ENCODE results near the gene BNC2. TPM values are rescaled to one million over a fixed set of nuclear protein-coding genes. Genes with fewer than 3 reads are reported as not detected.

Gene BNC2
- total RNA-seq, 1 experiment from 2014 or later: 2.9 TPM

DNA sequence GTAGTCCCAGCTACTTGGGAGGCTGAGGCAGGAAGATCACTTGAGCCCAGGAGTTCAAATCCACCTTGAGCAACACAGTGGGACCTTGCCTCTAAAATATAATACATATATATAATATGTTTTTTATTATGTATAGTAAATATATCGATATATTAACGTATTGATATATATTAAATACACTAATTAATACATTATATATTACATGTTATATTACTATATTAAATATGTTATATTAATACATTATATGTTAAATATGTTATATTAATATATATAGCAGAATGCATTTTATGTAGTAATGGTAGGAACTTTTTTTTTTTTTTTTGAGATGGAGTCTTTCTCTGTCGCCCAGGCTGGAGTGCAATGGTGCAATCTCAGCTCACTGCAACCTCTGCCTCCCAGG is 18.1 kb upstream of the BNC2 start:
- Histone ChIP-seq H3K4me2 (no peak overlapping the region), H3F3A (ENCODE audit: insufficient read depth, low read depth) (no peaks in the 10 kb centered on the region), H3K27ac (no peak overlapping the region), H3K4me3 (no peak overlapping the region), H3K4me1 (replicated peaks; ENCODE audit: insufficient read depth) (no peaks in the 10 kb centered on the region), H3K9me3 (ENCODE audit: insufficient read depth, low read depth) (no peaks in the 10 kb centered on the region), H4K20me1 (ENCODE audit: insufficient read depth) (no peaks in the 10 kb centered on the region), H3K79me2 (ENCODE audit: low read depth) (no peaks in the 10 kb centered on the region), H3K27me3 (ENCODE audit: insufficient read depth, low read depth) (no peaks in the 10 kb centered on the region), H3K9me2 (ENCODE audit: insufficient read depth) (no peaks in the 10 kb centered on the region), H3K36me3 (ENCODE audit: low read depth) (no peaks in the 10 kb centered on the region), H2AFZ (no peak overlapping the region)
- no TSS peak for BruUV-seq (replicated peaks)
- CTCF ChIA-PET: no interaction called here
- POLR2A ChIA-PET (ENCODE audit: unreplicated experiment): no interaction called here
- DNase-seq: no peak
- no peak for TF ChIP-seq EZH2 (IDR thresholded peaks at IDR 0.05; ENCODE audit: low read depth)
- TF ChIP-seq, protein P1, sequence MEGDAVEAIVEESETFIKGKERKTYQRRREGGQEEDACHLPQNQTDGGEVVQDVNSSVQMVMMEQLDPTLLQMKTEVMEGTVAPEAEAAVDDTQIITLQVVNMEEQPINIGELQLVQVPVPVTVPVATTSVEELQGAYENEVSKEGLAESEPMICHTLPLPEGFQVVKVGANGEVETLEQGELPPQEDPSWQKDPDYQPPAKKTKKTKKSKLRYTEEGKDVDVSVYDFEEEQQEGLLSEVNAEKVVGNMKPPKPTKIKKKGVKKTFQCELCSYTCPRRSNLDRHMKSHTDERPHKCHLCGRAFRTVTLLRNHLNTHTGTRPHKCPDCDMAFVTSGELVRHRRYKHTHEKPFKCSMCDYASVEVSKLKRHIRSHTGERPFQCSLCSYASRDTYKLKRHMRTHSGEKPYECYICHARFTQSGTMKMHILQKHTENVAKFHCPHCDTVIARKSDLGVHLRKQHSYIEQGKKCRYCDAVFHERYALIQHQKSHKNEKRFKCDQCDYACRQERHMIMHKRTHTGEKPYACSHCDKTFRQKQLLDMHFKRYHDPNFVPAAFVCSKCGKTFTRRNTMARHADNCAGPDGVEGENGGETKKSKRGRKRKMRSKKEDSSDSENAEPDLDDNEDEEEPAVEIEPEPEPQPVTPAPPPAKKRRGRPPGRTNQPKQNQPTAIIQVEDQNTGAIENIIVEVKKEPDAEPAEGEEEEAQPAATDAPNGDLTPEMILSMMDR (conservative IDR thresholded peaks at IDR 0.05): no peak
- intact Hi-C loops (cut with micrococcal nuclease; ENCODE audit: unreplicated experiment): no loop called here

DNA sequence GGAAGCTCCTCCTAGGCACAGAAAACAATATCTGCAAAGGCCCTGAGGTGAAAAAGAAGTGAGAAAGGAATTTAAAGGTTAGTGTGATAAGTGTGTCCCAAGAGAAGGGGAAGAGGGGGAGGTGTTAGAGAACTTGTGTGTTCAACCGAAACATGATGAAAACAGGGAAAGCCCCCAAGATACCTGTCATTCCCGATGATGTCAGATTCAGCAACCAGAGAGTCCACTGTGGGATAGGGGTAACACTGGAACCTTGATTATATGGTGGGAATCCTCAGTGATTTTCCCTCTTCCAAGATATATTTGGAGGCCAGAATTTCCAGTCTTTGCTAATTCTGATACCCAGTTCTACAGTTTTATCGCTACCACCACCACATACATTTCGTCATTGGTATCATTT is 15.5 kb upstream of the BNC2 start:
- Histone ChIP-seq H3F3A (ENCODE audit: insufficient read depth, low read depth) (no peaks in the 10 kb centered on the region), H3K27me3 (ENCODE audit: insufficient read depth, low read depth) (no peaks in the 10 kb centered on the region), H4K20me1 (ENCODE audit: insufficient read depth) (no peaks in the 10 kb centered on the region), H3K4me3 (no peak overlapping the region), H3K4me1 (replicated peaks; ENCODE audit: insufficient read depth) (no peaks in the 10 kb centered on the region), H3K36me3 (ENCODE audit: low read depth) (no peaks in the 10 kb centered on the region), H3K27ac (no peak overlapping the region), H3K79me2 (ENCODE audit: low read depth) (no peaks in the 10 kb centered on the region), H3K9me3 (ENCODE audit: insufficient read depth, low read depth) (no peaks in the 10 kb centered on the region), H3K4me2 (no peak overlapping the region), H3K9me2 (ENCODE audit: insufficient read depth) (no peaks in the 10 kb centered on the region), H2AFZ (no peak overlapping the region)
- intact Hi-C loops (cut with micrococcal nuclease; ENCODE audit: unreplicated experiment): no loop called here
- TF ChIP-seq, protein P1 (conservative IDR thresholded peaks at IDR 0.05): no peak
- TF ChIP-seq EZH2 (IDR thresholded peaks at IDR 0.05; ENCODE audit: low read depth): no peak
- ChIA-PET POLR2A (ENCODE audit: unreplicated experiment) (no interaction called here), CTCF (no interaction called here)
- no TSS peak for BruUV-seq (replicated peaks)
- DNase-seq: no peak

DNA sequence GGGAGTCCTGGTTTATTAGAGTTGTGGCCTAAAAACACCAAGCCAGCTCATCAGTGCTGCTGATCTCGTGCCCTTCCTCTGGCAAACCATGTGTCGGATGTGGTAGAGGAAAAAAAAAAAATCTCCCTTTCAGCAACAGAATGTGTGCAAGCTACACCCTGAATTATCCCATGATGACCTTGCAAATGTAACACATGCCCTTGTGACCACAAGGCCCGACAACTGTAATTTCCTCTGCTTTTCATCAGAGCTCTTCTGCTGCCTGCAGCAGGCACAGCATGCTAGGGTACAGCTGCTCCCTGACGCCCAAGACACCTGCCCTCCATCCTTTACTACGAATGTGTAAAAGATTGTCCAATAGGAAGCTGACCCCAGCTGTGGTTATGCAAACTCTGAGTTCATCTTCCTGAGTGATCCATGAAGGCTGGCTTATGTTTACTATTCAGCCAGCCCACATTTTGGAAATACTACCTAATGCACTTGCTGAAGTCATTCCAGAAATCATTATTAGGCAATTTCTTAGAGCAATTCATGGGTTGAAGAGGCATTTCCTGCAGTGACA is 14.6 kb upstream of the BNC2 start:
- no peak overlapping the region for H3K4me3 ChIP-seq
- H3K4me1 ChIP-seq (replicated peaks; ENCODE audit: insufficient read depth): no peaks in the 10 kb centered on the region
- intact Hi-C loops (cut with micrococcal nuclease; ENCODE audit: unreplicated experiment): no loop called here
- H4K20me1 ChIP-seq (ENCODE audit: insufficient read depth): no peaks in the 10 kb centered on the region
- no peak for TF ChIP-seq EZH2 (IDR thresholded peaks at IDR 0.05; ENCODE audit: low read depth)
- TF ChIP-seq, protein P1 (conservative IDR thresholded peaks at IDR 0.05): no peak
- no peaks in the 10 kb centered on the region for H3K27me3 ChIP-seq (ENCODE audit: insufficient read depth, low read depth)
- no peaks in the 10 kb centered on the region for H3K36me3 ChIP-seq (ENCODE audit: low read depth)
- H3K79me2 ChIP-seq (ENCODE audit: low read depth): no peaks in the 10 kb centered on the region
- H2AFZ ChIP-seq: no peak overlapping the region
- no peaks in the 10 kb centered on the region for H3F3A ChIP-seq (ENCODE audit: insufficient read depth, low read depth)
- no peak overlapping the region for H3K27ac ChIP-seq
- no peaks in the 10 kb centered on the region for H3K9me3 ChIP-seq (ENCODE audit: insufficient read depth, low read depth)
- CTCF ChIA-PET: no interaction called here
- no peak for DNase-seq
- no peak overlapping the region for H3K4me2 ChIP-seq
- BruUV-seq (replicated peaks): no TSS peak
- POLR2A ChIA-PET (ENCODE audit: unreplicated experiment): no interaction called here
- no peaks in the 10 kb centered on the region for H3K9me2 ChIP-seq (ENCODE audit: insufficient read depth)

All from PC-9 (cell line).